AG08395 (cell line): ENCODE results near the gene RNF175.

ENCODE experiments used
- DNase-seq: peaks from one replicate; pipeline ENCODE4 v3.0.0; 2012; ENCODE audit warnings: mixed read lengths, low spot score

The RNF175 gene

DNA sequence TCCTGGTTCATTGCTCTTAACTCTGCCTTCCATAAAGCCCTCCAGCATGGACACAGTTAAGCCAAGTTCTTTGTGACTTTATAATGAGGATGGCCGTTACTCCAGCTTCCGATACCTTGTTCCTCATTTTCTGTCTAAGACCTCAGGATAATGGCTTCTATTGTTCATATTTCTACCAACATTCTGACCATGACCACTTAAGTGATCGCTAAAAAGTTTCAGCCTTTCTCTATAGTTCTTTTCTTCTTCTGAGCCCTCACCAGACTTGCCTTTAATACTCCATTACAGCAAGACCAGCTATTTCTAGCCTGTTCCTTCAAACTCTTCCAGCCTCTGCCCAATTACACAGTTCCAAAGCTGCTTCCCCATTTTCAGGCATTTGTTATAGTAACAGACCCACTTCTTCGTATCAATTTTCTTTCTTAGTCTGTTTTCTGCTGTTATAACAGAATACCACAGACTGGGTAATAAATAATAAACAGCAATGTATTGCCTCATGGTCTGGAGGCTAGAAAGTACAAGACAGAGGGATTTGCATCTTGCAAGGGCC is 12.3 kb downstream of the RNF175 start:
- DNase-seq, result no peak

DNA sequence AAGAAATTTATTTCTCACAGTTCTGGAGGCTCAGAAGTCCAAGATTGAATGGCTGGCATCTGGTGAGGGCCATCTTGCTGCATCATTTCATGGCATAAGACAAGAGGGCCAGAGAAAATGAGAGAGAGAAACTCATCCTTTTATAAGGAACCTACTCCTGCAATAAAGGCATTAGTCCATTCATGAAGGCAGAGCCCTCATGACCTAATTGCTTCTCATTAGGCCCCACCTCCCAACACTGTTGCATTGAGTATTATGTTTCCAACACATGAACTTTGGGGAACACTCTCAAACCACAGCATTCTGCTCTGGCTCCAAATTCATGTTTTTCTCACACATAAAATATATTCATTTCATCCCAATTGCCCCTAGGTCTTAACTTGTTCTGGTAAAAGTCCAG is 14.2 kb downstream of the RNF175 start:
- no peak for DNase-seq

DNA sequence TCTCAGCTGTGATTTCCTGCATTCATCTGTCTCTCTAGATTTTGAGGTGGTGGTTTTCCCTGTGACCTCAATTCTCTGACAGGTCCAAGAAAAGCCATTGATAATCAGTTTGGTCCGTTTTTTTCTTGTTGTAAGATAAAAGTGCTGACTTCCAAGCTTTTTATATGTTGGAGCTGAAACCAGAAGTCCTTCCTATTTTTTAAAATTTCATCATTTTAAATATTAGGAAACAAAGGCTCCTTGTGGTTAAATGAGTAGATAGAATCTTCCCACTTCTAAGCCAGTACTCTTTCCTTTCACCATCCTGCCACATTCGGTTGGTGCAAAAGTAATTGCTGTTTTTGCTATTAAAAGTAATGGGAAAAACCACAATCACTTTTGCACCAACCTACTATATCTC is 18.3 kb downstream of the RNF175 start:
- no peak for DNase-seq

DNA sequence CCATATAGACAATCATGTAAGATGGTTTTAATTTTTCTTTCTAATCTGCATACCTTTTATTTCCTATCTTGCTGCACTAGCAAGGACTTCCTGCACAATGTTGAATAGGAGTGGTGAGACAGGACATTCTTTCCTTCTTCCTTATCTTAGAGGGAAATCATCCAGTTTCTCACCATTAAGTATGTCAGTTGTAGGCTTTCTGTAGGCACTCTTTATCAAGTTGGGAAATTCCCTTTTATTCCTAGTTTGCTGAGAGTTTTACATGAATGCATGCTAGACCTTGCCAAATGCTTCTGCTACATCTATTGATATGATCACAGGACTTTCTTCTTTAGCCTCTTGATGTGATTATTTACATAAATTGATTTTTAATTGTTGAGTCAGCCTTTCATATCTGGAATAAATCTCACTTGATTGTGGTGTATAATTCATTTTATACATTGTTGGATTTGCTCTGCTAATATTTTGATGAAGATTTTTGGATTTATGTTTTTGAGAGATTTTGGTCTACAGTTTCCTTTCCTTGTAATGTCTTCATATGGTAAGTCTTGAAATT is 23.8 kb downstream of the RNF175 start:
- DNase-seq, result no peak

DNA sequence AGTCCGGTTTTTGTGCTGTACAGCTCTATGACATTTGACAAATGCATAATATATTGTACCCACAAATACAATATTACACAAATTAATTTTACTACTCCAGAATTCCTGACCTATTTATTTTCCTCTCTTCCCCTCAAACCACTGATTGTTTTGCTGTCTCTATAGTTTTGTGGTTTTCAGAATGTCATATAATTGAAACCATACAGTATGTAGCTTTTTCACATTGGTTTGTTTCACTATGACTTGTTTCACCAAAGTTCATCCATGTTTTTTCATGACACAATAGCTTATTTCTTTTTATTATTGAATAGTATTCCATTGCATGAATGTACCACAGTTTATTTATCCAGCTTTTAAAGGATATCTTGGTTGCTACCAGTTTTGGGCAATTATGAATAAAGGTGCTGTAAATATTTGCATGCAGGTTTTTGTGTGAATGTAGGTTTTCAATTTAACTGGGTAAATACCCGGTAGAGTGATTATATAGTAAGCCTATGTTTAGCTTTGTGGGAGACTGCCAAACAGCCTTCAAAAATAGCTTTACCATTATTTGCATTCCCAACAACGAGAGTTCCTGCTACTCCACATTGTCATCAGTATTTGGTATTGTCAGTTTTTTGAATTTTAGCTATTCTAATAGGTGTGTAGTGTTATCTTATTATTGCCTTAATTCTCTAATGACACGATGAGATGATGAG is 25.9 kb downstream of the RNF175 start:
- no peak for DNase-seq

DNA sequence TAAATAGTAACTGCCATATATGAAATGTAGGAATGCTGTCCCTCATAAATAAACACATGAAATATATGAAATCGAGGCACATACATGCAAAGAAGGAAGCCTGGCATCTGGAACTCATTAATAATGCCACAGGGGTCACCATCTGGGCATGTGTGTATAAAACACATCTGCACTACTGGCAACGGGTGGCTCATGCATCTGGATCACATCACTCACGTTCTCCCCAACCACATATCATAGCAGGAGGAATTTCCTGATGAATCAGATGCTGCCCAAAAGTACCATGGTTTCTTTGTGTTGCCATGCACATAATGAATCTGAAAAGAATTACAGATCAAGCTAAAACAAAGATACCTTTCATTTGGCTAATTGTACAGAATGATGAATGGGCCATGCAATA is 28.6 kb downstream of the RNF175 start:
- DNase-seq, result peak; percentile 79

DNA sequence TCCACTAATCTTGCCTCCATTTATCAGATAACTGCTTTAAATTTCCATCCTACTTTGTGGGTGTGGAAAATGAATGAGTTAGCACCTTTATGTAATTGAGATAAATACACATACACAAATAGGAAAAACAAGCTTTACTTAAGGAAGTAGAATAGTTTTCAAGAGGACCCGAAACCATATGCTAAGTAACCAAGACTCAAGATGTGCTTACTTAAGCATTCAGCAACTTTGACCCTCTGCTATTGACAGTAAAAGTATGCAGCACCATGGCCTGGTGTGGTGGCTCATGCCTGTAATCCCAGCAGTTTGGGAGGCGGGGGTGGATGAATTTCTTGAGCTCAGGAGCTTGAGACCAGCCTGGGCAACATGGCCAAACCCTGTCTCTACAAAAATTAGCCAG is 29.9 kb downstream of the RNF175 start:
- no peak for DNase-seq

DNA sequence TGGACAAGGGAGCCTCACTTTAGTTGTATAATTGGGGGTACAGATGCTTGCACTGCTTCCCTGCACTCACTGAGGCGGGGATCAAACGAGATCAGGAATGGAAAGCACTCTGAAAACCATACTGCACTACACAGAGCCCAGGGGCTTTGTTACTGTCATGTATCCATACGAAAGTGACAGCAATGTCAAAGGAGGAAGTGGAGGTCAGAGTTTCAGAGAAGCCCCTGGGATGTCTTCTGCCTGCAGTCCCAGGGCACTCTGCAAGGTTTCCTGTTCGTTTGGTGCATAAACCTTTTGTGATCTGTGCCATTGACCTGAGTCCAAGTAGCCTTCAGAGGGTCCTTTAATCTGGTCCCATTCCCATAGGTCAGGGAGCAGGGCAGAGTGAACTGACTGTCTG is 31.2 kb downstream of the RNF175 start:
- no peak for DNase-seq

DNA sequence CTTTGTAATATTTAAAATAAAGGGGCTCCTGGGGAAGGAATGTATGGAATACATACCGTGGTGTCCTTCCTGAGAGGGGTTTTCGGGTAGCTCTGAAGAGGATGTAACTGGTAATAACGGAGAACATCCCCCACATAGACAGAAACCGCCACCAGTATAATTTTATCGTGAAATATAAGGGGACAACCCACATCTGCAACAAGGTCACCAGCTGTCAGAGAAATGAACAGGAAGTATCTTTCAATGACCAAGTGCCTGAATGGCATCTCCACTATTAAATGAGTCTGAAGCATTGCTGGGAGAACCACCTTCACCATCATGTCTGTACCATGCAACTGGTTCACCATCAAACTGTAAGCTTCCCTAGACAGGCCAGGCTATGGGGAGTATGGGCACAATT is 31.7 kb downstream of the RNF175 start:
- no peak for DNase-seq

DNA sequence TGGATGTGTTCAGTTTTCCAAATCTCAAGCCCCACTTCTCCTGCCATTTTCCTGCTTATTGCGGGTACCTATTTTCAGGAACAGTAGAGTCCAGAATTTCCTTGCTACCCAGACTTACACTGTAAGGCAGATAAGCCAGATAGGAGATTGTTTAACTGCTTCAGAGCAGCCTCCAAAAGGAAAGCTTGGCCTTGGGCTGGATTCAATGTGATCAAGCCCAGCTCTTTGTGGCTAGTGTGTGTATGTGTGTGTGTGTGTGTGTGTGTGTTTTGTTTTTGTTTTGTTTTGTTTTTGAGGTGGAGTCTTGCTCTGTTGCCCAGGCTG is 34.0 kb downstream of the RNF175 start:
- no peak for DNase-seq

DNA sequence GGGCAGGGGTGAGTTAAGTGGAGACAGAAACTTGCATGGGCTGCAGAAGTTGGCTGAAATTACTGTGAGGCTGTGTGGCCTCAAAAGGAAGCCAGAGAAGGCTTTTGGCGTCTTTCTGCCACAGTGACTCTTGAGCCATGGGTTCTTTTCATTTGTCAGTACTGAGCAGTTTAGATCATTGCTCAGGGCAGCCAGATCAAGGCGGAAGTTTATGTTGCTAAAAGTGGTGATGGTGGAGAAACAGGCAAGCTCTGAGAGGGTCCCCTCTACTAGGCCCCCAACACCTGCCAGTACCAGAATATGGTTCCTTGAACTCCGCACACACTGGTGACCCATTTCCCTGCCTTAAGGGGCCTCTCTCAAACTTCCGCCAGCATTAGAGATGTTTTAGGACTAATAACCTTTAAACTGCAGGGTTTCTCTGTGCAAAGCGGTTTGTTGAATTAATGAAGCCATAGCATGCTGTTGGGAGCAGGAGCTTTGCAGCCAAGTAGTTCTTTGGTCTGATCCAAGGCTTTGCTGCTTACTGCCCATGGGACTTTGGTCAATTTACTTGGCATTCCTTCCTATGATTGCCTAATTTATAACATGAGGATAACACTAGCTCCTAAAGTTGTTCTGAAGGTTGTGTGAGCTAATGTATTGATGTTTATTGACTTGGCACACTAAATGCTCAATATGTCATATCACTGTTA is 34.5 kb downstream of the RNF175 start:
- DNase-seq, result no peak

DNA sequence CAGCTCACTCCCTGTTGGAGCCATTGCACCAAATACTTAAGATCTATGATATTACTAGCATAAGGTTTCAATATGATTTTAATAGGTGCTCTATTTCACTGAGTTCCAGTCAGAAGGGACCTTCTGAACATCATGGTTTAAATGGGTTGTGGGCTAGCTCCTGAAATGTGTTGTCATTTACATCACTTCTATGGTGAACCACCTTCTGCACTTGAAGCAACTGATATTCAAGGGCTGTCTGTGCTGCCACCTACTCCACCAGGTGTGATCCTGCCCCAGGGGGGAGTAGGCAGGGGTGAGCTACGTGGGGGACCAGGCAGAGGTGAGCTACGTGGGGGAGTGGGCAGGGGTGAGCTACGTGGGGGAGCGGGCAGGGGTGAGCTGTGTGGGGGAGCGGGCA is 35.2 kb downstream of the RNF175 start:
- no peak for DNase-seq

DNA sequence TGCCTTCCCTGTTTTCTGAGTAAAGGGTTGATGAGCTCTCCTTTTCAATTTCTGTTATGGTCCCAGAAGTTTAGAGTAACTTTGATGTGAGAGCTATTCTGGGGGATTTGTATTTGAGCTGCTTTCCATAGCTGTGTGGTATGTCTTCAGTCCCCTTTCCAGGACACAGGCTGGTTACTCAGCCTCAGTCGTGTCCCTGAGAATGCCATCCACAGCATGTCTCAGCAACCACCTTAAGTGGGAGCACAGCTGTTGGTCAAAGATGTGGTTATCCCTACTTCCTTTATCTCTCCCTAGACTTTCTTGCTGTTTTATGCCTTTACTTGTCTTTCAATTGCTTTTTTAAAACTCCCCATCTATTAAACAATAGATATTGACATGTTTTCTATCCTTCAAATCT is 37.8 kb downstream of the RNF175 start:
- no peak for DNase-seq

DNA sequence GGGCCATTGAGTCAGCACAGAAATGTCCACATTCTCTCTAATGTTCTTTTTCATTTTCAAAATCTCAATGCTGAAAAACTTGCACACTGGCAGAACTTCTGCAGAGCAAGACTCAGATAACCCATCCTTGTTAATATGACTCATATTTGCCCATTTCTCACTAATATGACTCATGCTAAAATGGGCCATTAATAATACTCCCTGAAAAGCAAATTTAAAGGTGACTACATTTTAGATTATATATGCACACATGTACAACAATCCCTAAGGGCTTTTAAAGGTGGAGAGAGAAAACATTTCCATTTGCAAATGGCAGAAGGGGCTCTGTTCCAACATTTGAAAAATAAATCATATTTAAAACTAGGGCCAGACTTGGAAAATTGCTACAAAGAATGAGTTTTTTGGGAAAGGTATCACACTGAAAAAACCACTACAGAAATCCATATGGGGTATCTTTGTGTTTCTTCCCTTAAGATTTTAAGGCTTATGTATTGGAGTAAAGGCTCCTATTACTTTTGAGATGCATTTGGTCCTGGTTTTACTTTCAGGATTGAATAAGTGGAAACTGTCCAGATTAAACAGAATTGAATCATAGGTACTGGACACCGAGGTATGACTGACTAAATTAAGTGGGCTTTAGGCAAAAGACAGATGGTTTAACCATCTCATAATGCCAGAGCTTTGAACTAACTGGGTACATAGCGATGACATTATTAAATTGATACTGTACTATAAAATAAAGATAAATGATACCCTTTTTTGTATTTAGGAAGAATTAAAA is 45.8 kb downstream of the RNF175 start:
- DNase-seq, result peak; percentile 6

DNA sequence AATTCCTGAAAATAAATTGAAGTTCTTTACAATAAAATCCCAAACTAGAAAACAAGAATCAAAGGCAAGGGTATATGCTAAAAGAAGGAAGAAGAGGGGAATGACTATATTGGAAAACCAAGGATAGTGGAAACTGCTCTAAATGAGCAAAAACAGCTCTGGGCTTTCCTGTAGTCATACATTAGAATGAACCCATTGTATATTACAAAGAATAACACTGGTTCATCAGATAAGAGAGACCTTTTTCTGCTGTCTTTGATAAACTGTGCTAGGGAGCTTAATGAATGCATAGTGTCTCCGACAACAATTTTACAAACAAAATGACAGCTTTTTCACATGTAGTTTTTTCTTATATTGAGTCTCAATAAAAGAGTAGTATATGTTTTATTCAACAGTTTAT is 49.1 kb downstream of the RNF175 start:
- DNase-seq, result no peak

DNA sequence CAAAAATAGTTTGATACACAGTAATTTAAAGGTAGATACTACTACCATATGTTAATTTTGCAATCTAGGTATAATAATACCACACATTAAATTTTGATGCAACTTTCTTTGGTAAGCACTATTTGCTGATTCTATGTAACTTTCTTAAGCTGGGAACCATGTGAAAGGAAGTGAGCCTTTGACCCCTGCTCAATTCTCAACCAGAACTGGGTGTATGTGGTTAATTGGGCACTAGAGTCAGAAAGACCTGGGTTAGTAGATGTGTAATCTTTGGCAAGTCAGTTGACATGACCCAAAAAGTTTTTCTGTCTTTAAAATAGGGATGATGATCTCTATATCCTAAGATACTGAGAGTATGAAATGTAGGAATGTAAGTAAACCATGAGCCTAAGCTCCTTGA is 53.3 kb downstream of the RNF175 start:
- DNase-seq, result no peak

DNA sequence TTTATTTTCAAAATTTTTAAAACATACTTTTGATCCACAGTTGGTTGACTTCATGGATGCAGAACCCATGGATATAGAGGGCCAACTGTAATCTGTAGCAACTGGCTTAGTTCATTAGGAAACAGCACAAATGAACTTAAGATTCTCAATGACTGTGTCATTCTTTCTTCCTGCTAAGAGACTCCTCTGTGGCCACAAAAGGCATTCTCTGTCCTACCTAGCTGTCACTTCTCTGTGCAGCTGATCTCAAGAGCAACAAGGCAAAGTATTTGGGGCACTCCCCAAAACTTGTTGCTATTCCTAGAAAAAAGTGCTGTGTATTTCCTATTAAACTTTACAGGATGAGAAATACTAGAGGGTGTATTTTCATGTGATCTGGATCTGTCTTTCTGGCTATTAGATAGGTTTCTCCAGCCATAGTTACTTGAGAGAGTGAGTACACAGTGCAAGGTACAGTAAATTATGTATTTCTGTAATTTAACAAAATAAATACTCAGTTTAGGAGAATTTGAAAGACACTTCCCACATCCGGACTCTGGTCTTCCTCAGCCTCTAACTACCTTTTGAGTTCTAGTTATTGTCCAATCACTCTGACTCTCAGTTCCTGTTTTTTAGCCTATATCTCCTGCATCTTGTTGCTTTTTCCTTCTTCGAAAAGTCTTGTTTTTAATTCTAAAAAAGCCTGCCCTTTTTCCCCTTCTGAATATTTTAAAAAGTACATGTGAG is 53.9 kb downstream of the RNF175 start:
- DNase-seq, result no peak

DNA sequence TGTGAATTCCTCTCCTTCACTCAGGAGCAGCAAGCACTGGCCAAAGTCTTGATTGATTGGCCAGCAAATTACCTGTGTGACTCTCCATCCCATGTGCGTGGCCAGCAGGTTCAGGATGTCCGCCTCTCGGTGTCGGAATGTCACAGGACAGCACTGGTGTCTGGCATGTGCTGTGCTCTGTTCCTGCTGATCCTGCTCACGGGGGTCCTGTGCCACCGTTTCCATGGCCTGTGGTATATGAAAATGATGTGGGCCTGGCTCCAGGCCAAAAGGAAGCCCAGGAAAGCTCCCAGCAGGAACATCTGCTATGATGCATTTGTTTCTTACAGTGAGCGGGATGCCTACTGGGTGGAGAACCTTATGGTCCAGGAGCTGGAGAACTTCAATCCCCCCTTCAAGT is 55.3 kb downstream of the RNF175 start:
- no peak for DNase-seq

DNA sequence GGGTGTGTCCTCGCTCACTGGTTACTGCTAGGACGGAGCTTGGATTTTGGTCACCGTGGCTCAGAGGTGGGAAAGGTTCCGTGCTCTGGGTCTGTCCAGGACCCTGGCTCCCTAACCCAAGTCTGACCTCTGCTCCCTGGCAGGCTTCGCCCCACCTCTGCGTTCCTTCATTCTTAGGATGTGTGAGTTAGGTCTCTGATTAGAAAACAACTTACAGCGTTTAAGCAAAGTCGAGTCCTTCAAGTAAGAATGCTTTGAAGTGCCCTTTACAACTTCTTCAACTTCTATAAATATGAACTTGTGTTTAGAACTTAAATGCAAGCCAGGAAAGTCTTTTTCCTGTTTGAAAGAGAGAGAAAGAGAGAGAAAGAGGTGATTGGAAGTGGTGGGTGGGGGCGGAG is 74.9 kb downstream of the RNF175 start:
- DNase-seq, result no peak

DNA sequence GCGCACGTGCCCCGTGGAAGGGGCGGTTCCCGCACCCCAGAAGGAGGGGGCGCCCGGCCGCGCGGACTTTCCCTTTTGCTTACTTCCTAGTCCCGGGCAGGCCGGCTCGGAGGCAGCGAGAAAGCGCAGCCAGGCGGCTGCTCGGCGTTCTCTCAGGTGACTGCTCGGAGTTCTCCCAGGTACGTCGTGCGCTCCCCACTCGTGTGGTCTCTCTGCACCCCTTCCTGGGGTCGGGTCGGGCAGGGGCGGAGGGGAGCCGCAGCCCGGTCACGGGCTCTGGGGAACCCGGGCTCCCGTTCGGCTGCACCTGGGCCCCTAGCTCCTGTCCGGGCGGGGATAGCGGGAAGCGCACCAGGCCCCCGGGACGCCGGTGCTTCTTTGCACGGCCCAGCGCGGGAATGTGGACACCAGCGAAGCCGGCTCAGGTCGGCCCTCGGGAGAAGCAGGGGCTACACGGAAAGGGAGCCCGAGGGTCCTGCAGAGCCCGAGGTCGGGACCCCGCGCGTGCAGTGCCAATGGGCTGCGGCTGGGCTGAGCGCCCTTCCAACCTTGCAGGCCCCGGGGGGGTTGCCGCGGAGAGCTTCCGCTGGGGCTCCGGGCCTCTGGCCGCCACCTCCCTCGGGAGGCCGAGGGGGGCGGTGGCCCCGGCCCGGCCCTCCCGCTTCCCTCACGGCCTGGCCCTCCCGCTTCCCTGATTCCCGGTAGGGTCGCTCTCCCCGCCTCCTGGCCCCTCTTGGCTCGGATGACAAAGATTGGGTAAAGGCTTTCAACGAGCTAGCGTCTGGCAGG is 75.4 kb downstream of the RNF175 start, which contains the start of gene TLR2:
TLR2 (plus strand) TSS at position 99 of the 789 bp plus-strand sequence. CDS start 18,628 bp downstream, outside the sequence.
- DNase-seq, result peak; percentile 19

DNA sequence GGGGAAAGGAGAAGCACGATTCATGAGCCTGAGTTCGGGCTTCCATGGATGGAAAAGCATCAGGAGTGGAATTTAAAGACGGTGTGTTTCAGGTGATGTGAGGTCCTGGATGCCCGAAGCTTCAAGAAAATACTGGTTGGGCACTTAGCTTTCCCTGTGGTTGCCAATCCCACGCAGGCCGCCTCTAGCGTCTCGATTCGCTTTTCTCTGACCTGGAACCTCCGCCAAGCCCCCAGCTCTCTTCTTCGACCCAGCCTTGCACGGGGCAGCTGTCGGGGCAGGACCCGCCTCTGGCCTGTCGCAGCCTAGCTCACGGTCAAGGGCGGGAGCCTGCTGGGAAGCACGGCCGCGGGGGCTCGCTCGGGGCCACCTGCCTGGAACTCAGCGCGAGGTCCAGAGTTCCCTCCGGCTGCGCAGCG is 76.1 kb downstream of the RNF175 start:
- no peak for DNase-seq
